ENCODE data around the gene CCR5.

The CCR5 gene

GRCh38 chr3:46420931-46421330, 50.2 kb downstream of the CCR5 start:
- TF ChIP-seq PATZ1 (CRISPR knock-in tag; IDR thresholded peaks at IDR 0.05; ENCODE audit: borderline replicate concordance), result no peak
- TF ChIP-seq ZFP30 (CRISPR knock-in tag; IDR thresholded peaks at IDR 0.05), result no peak
- TF ChIP-seq ARNTL (CRISPR knock-in tag; IDR thresholded peaks at IDR 0.05; ENCODE audit: borderline replicate concordance, low read depth), result no peak
- TF ChIP-seq ZNF8 (CRISPR knock-in tag; IDR thresholded peaks at IDR 0.05), result no peak
- TF ChIP-seq BACH2 (CRISPR knock-in tag; IDR thresholded peaks at IDR 0.05; ENCODE audit: borderline replicate concordance), result no peak
- TF ChIP-seq ZC3H10 (CRISPR knock-in tag; IDR thresholded peaks at IDR 0.05), result no peak
- TF ChIP-seq CSRNP3 (CRISPR knock-in tag; IDR thresholded peaks at IDR 0.05), result no peak
- TF ChIP-seq ESRRG (CRISPR knock-in tag; IDR thresholded peaks at IDR 0.05), result no peak
- TF ChIP-seq ZNF565 (CRISPR knock-in tag; conservative IDR thresholded peaks at IDR 0.05; ENCODE audit: low read depth), result no peak
- TF ChIP-seq PPARA (CRISPR knock-in tag; IDR thresholded peaks at IDR 0.05; ENCODE audit: borderline replicate concordance), result no peak
- no peak for ATAC-seq

- ATAC-seq, result no peak
- no peak for TF ChIP-seq TSHZ2 (CRISPR knock-in tag; IDR thresholded peaks at IDR 0.05)
- TF ChIP-seq SNAI2 (CRISPR knock-in tag; IDR thresholded peaks at IDR 0.05), result no peak
- TF ChIP-seq CSRNP3 (CRISPR knock-in tag; IDR thresholded peaks at IDR 0.05), result no peak
- TF ChIP-seq ZNF8 (CRISPR knock-in tag; IDR thresholded peaks at IDR 0.05), result no peak
- no peak for TF ChIP-seq BACH2 (CRISPR knock-in tag; IDR thresholded peaks at IDR 0.05; ENCODE audit: borderline replicate concordance)
- no peak for TF ChIP-seq ZC3H10 (CRISPR knock-in tag; IDR thresholded peaks at IDR 0.05)
- no peak for TF ChIP-seq GLIS3 (CRISPR knock-in tag; IDR thresholded peaks at IDR 0.05)
- no peak for TF ChIP-seq ZNF565 (CRISPR knock-in tag; conservative IDR thresholded peaks at IDR 0.05; ENCODE audit: low read depth)
- TF ChIP-seq TCF4 (CRISPR knock-in tag; IDR thresholded peaks at IDR 0.05; ENCODE audit: borderline replicate concordance), result no peak
- no peak for TF ChIP-seq PPARA (CRISPR knock-in tag; IDR thresholded peaks at IDR 0.05; ENCODE audit: borderline replicate concordance)
Measured at GRCh38 chr3:46422617-46423016, 51.9 kb downstream of the CCR5 start.

GRCh38 chr3:46423588-46423987, 52.8 kb downstream of the CCR5 start:
- no peak for TF ChIP-seq TSHZ2 (CRISPR knock-in tag; IDR thresholded peaks at IDR 0.05)
- no peak for ATAC-seq

Measured in SK-N-SH treated with all-trans-retinoic acid at 6 μM for 48 hours (cell line).